GM18517 (cell line): Measurements from ENCODE around the gene ITM2B.
"Not testable (repeated sequence)": the region's sequence is repeated elsewhere in the genome, so short reads cannot be mapped to it uniquely, and the experiment has no call there.

ENCODE experiments used
- ATAC-seq: cut with Tn5 transposase; IDR thresholded peaks from one replicate; pipeline ENCODE4 v1.9.1; 2021; ENCODE audit warnings: mild to moderate bottlenecking, moderate library complexity; ENCODE audit not compliant: unreplicated experiment

The ITM2B gene

DNA sequence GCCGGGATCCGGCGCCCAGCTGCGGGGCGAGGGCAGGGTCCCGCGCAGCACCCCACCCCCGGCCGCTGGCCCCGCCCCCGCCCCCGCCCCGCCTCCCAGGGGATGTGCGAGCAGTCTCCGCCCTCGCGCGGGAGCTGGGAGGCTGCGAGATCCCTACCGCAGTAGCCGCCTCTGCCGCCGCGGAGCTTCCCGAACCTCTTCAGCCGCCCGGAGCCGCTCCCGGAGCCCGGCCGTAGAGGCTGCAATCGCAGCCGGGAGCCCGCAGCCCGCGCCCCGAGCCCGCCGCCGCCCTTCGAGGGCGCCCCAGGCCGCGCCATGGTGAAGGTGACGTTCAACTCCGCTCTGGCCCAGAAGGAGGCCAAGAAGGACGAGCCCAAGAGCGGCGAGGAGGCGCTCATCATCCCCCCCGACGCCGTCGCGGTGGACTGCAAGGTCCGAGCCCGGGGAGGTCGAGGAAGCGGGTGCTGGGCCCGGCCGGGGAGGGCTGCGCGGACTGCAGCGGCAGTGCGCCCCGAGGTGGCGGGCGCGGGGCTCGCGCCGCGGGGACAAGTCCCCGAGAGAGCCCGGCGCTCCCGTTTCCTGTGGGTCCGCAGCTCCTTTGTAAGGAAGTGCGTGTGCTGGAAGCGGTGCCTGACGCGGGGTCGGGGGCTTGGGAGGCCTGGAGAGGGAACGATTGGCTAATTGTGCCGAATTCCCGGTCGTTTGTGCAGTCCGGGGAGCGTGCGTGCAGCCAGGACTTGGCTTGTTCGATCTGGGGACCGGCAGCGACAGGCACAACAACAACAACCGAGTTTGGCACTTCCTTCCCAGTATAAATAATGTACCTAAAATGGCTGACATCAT is at the start of gene ITM2B:
Gene ITM2B, plus strand, starts transcription at position 161 of the 843 bp plus-strand sequence. Its CDS starts 155 bp downstream, at position 316.
- peak; percentile 54 for ATAC-seq

DNA sequence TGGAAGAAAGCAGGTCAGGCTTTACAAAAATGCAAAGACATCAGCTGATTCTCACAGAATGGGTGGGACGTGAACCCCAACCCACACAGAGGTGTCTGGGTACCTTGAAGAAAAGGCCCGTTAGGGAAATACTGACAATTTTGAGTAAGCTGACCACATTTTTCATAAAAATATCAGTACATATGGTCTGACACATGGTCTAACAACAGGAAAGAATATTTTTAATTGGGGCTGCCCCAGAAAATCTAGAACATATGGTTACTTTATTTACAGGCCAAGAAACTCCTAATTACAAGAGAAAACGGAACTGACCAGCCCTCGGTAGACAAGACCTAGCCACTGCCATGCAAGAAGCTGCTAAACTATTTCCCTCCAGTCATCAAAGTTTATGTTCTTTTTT is 48.7 kb upstream of the ITM2B start:
- ATAC-seq = no peak

DNA sequence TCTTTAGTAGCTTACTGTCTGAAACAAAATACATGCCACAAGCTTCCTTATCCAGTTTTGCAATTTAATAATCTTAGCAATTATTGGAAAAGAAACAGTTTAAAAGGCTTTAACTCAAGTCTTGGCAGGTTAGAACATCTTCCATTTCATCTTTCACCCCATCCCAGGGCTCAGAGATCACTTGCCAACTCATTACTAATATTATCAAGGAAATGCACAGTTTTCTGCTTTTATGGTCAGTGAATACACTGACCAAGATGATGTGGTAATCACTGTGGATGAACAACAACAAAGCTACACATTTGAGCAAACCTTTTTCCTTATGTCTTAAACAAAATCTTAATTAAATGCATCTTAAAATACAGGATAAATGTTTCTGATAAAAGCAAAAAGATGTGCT is 48.0 kb upstream of the ITM2B start:
- no peak for ATAC-seq

DNA sequence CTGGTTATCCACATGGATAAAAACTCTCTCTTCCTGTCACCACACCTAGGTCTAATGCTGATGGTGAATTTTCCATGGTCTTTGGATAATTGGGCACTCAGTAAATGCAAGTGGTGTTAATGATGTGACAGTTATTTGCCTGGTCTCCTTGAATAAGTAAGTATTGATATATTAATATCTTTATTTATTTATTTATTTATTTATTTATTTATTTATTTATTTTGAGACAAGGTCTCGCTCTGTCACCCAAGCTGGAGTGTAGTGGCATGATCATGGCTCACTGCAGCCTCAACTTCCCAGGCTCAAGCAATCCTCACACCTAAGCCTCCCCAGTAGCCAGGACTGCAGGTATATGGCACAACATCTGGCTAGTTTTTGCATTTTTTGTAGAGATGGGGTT is 46.3 kb upstream of the ITM2B start:
- ATAC-seq = no peak

DNA sequence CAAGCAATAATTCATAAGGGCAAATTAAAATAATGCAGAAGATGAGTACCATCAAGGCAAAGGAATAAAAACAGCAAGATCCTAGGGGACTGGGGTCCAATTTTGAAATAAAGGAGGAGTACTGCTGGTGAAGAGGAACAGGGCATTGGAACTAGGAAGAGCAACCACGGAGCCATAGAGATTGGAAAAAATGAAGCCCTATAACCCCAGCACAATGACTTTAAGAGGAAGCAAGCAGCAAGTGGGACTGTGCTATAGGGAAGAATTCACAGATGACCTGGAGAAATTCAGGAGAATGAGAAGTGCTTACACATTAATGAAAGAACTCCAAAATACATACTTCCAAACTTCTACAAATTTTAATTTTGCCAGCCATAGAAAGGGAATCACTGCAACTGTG is 44.9 kb upstream of the ITM2B start:
- ATAC-seq = no peak

DNA sequence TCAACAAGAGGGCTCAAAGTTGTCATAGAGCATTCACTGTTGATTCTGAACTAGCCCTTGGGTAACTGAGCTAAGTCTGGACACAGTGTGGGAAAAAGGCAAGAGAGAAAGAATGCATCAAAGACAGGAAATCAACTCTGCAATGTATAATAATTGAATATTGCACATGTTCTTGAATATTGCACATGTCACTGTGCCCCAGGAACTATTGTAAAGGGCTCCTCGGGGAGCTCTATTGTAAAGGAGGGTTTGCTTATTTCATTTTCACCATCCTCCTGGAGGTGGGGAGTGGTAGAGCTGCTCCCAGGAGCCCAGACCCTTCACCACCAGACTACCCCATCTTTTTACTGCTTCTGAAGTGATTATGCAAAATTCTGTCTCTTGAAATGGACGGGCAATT is 44.4 kb upstream of the ITM2B start:
- no peak for ATAC-seq

DNA sequence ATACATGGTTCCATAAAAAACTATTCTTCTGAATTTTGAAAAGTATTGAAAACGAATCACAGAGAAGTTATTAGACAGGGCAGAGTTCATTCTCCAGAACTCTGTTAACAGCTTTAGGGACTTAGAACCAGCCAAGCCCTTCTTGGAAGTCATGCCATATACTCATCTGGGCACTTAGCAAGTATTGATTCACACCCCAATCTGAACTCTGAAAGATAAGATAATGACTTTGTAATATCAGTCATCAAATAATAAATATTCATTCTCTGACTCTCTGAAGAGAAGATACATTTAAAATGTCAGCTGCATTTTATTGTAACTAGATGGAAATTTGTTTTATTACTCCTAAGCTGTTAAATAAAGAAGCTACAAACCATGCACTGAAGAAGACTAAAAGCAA is 43.8 kb upstream of the ITM2B start:
- no peak for ATAC-seq

DNA sequence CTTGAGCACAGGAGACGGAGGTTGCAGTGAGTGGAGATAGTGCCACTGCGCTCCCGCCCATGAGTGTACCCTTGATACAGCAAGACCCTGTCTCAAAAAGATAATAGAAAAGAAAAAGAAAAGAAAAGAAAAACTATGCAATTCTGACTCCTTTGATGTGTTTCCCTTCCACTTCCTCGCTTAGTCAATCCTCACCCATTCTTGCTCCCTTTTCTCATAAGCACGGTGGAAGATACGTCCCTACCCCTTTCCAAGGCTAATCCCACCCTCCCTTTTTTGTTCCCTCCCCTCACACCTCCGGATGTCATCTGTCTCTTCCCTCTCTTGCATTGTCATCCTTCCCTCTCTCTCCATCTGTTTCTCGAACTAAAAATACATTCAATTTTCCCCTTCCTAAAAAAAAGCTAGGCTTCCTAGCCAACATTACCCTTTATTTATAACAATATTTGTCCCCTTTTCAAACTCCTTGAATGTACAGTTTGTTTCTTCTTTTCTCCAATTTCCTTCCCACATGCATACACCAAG is 40.5 kb upstream of the ITM2B start:
- no peak for ATAC-seq

DNA sequence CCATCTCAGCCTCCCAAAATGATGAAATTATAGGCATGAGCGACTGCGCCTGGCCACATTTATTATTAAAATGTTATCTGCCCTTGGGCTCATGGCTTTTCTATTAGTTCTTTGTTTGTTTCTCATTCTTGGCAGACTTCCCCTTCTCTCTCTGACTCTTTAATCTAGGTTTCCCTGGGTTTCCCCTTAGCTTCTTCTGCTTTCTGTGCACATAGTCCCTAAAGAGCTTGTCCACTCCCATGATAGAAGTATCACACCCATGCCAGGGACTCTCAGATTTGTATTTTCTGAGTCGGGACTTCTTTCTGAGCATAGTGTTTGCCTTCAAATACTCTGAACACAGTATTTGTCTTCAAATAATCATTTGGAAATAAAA is 38.6 kb upstream of the ITM2B start:
- peak; percentile 77 for ATAC-seq

DNA sequence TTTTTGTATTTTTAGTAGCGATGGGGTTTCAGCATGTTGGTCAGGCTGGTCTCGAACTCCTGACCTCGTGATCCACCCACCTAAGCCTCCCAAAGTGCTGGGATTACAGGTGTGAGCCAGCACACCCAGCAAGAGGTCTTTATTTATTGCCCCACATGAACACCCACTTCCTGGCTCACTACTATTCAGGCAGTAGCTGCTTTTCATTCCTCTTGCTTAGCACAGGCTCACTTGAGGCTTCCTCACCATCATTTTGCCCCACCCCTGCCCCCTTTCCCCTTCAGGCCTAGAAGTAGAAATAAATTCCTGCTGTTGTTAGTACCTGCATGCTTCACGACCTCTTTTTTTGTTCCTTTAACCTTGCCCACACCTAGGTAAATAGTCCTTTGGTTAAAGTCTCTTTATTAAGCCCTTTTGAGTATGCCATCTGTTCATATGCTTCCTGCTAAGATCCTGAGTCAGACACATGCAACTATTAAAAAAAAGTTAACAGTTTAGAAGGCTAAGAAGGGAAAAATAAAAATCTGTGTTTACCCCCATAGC is 33.5 kb upstream of the ITM2B start:
- no peak for ATAC-seq

DNA sequence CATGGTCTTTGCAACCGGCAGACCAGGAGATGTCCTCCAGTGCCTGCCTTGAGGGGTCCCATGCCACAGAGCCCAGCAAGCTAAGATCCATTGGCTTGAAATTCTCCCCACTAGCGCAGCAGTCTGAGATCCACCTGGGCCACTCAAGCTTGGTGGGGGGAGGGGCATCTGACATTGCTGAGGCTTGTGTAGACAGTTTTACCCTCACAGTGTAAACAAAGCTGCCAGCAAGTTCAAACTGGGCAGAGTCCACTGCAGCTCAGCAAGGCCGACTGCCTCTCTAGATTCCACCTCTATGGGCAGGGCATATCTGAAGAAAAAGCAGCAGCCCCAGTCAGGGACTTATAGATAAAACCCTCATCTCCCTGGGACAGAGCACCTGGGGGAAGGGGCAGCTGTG is 32.0 kb upstream of the ITM2B start:
- no peak for ATAC-seq

DNA sequence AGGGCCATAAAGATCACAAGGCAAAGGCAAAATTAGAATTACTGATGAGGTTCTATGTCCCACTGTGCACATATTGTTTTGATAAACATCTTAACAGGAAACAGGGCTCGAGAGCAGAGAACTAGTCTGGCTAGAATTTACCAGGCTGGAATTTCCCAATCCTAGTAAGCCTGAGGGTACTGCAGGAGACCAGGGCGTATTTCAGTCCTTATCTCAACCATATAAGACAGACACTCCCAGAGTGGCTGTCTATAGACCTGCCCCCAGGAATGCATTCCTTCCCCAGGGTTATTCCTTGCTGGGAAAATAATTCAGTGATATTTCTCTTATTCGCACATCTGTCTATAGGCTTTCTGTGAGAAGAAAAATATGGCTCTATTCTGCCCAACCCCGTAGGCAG is 25.8 kb upstream of the ITM2B start:
- ATAC-seq = not testable (repeated sequence)

DNA sequence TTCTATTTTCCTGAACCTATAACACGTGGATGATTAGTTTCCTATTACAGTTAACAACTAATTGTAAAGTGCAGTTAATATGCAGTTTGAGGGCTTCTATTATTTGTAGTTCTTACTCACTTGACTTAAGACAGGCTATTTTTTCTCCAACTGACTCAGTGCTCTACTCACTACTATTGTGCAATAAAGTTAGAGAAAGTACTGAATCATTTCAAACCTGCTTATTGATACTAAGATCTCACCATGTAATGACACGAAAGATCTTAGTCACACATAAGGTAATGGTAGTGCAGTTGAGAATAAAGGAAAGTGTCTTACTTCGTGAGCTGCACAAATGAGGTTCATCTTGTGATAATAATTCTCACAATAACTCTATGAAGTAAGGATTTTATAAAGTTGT is 22.8 kb upstream of the ITM2B start:
- ATAC-seq = no peak

DNA sequence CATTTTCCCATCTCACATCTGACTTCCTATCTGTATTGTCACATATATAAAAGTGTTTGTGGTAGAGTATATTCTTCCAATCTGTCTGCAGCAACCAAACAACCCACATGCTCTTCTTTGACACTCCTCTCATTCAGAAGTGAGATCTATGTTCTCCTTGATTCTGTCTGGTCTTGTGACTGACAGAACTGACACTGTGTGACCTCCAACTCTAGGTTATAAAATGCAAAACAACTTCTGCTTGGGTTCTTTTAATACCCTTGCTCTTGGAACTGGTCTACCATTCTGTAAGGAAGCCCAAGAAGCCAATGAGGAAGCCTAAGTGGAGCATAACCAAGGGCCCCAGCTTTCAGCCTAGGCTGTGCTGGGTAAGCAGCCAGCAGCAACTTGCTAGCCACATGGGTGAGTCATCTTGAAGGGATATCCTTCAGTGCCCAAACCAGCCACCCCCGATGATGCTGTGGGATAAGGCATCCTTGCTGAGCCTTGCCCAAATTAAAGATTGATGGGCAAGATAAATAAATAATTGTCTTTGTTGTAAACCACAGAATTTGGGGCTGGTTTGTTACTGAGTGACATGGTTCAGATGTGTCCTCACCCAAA is 18.4 kb upstream of the ITM2B start:
- no peak for ATAC-seq

DNA sequence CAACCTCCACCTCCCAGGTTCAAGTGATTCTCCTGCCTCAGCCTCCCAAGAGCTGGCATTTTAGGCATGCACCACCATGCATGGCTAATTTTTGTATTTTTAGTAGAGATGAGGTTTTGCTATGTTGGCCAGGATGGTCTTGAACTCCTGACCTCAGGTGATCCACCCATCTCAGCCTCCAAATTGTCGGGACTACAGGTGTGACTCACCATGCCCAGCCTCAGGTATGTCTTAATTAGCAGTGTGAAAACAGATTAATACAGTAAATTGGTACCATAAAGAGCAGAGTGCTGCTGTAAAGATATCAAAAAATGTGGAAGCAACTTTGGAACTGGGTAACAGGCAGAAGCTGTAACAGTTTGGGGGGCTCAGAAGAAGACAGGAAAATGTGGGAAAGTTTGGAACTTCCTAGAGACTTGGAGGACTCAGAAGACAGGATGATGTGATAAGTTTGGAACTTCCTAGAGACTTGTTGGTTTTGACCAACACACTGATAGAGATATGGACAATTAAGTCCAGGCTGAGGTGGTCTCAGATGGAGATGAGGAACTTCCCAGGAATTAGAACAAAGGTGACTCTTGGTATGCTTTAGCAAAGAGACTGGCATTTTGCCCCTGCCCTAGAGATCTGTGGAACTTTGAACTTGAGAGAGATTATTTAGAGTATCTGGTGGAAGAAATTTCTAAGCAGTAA is 17.3 kb upstream of the ITM2B start:
- not testable (repeated sequence) for ATAC-seq

DNA sequence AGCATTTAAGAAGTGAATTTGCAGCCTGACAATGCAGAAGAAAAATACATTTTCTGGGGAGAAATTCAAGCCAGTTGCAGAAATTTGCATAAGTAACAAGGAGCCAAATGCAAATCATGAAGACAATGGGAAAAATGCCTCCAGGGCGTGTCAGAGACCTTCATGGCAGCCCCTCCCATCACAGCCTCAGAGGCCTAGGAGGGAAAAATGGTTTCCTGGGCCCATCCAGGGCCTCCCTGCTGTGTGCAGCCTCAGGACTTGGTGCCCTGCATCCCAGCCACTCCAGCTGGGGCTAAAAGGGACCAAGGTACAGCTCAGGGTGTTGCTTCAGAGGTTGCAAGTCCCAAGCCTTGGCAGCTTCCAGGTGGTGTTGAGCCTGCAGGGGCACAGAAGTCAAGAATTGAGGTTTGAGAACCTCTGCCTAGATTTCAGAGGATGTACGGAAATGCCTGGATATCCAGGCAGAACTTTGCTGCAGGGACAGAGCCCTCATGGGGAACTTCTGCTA is 16.7 kb upstream of the ITM2B start:
- no peak for ATAC-seq

DNA sequence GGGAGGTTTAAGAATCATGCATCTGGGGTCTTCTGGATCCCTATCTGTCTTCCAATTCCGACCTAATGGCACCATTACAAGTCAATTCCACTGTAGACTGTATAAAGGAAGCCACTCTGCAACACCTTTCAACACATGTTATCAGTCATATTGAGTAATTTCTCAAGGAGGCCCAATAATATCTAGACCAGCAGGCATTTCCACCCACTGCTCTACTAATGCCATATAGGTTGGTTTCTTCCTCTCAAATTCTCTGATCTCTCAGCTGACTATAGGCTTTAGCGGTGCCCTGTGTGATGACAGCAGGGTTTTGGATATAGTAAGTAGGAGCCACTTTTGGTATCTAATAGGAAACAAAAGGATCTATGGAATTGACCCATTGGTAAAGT is 12.4 kb upstream of the ITM2B start:
- ATAC-seq = no peak

DNA sequence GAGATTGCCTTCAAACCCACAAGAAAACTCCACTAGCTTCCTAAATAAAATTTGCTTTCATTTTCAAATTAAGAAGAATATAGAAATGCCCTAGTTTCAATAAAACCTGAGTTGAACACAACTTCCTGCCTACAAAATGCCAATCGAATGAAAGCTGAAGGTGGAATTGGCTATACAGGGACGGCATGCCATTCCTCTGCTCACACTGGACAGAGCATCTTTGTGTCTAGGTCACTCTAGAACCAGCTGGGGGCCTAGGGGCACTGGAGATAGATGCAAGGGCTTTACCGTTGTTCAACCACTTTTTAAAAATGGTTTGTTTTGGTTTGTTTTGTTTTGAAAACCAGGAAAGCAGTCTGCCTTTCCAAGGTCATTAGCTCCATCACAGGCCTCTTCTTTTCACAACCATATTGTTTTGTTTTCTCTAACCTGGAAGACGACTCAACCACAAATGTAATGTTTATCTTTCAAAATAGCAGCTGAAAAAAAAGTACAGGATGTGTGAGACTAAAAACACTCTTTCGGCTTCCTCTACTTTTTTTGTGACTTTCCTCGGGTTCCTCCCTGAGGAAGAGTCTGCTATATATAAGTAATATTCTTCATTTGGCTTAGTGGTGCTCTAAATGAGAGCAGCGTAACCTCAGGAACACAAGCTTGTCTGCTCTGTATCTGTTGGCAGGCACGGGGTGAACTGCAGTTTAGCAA is 11.9 kb upstream of the ITM2B start:
- no peak for ATAC-seq

DNA sequence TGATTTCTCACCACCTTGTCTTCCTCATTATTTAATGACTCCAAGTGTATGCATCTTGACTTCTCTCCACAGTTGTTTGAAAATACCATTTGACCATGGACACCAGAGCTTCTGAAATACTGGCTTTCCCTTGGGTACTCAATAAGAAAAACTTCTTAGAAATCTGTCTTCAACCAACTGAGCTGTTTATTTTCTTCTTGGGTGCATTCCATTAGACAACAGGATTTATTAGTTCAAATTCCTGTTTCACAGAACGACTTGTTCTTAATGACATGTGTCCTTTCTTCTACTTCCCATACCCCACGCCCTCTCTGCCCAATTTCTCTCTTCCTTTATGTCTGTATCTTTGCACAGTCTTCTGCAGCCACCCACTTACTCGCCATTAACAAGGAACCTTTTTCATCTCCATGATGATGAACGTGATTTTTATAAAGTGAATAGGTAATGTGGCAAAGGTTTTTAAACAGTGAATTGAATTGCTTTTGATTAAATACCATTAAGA is 11.3 kb upstream of the ITM2B start:
- ATAC-seq = no peak
